ENCODE measurements around the gene NSDHL. TPM values are rescaled to one million over a fixed set of nuclear protein-coding genes. Genes with fewer than 3 reads are reported as not detected.
A peak's percentile ranks its signal among the peaks of the same experiment; 100 is the strongest.

Gene NSDHL
- polyA plus RNA-seq, 1 donor, result 19.7 TPM

DNA sequence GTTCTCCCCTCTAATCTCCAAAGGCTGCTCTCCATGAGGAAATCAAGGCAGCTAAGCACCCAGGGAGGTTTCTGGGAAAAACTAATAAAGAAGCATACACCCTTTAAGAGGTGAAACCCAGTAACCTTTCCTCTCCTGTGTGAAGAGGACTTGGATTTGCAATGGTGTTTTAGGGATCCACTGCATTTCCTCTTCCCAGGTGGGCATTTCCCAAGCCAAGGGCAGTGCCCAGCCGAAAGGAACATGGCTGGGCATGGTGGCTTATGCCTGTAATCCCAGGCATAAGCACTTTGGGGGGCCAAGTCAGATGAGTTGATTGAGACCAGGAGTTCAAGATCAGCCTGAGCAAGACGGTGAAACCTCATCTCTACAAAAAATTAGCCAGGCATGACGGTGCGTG is 61.6 kb downstream of the NSDHL start:
- no peak for DNase-seq
- Histone ChIP-seq H3K9me3 (ENCODE audit: control insufficient read depth, low read depth, low read length) (no peaks in the 10 kb centered on the region), H3K4me3 (ENCODE audit: low read length) (no peak overlapping the region), H3K36me3 (ENCODE audit: control insufficient read depth, insufficient read depth, low read length) (no peaks in the 10 kb centered on the region), H3K27ac (ENCODE audit: low read length) (no peak overlapping the region), H3K27me3 (ENCODE audit: control insufficient read depth, insufficient read depth, low read length) (peaks cover 5% of the 10 kb centered on the region), H3K4me1 (ENCODE audit: control insufficient read depth, insufficient read depth, low read length) (no peaks in the 10 kb centered on the region)
- WGBS (ENCODE audit: insufficient coverage, low lambda C conversion rate), result no CpG with 5 or more reads among the region's 4 CpGs

DNA sequence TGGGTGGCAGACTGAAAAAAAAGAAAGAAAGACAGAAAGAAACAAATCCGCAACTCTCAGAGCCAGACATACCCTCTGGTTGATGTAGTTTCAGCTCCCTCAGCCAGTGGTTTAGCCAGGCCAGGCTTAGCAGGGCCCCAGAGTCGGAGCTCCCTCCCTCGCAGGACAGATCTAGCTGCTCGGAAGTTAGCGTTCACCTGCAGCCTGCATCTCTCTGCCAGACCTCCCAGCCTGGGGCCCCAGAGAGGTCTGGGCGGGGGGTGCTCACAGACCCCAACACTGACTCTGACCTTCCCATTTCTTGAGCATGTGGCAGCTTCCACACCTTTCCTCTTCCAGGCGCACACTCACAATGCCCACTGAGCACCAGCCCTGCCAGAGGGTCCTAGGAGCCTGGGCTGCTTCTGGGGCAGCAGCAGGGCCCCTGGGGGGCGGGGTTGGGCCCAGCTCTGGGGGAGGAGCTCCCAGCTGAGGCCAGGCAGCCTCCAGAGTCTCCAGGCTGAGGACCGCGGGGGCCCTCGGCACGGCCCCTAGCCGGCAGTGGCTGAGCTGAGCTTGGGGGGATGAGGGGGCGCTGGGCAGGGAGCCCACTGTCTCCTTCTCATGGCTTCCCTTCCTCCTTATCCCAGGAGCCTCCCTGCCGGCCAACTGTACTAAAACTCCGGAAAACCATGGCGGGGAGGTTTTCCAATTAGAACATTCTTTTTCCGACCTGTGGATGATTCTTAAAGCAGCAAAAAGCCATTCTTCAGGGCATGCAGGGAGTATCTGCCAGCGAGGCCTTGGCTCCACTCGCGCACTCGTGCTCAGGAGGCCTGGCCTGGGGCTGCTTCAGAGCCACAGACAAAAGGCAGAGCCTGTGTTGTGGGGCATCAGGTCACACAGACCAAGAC is 62.4 kb downstream of the NSDHL start:
- DNase-seq, result no peak
- no peaks in the 10 kb centered on the region for H3K4me1 ChIP-seq (ENCODE audit: control insufficient read depth, insufficient read depth, low read length)
- WGBS (ENCODE audit: insufficient coverage, low lambda C conversion rate), result no CpG with 5 or more reads among the region's 22 CpGs
- no peak overlapping the region for H3K4me3 ChIP-seq (ENCODE audit: low read length)
- H3K27me3 ChIP-seq (ENCODE audit: control insufficient read depth, insufficient read depth, low read length), result peaks cover 5% of the 10 kb centered on the region
- no peak overlapping the region for H3K27ac ChIP-seq (ENCODE audit: low read length)
- no peaks in the 10 kb centered on the region for H3K36me3 ChIP-seq (ENCODE audit: control insufficient read depth, insufficient read depth, low read length)
- no peaks in the 10 kb centered on the region for H3K9me3 ChIP-seq (ENCODE audit: control insufficient read depth, low read depth, low read length)

- Histone ChIP-seq H3K27ac (ENCODE audit: low read length) (no peak overlapping the region), H3K4me1 (ENCODE audit: control insufficient read depth, insufficient read depth, low read length) (no peaks in the 10 kb centered on the region), H3K27me3 (ENCODE audit: control insufficient read depth, insufficient read depth, low read length) (peaks cover 5% of the 10 kb centered on the region), H3K36me3 (ENCODE audit: control insufficient read depth, insufficient read depth, low read length) (no peaks in the 10 kb centered on the region), H3K9me3 (ENCODE audit: control insufficient read depth, low read depth, low read length) (no peaks in the 10 kb centered on the region), H3K4me3 (ENCODE audit: low read length) (no peak overlapping the region)
- WGBS (ENCODE audit: insufficient coverage, low lambda C conversion rate), result no CpG with 5 or more reads among the region's 9 CpGs
- DNase-seq, result no peak
Measured at GRCh38 chrX:152893980-152894610, 63.2 kb downstream of the NSDHL start.

GRCh38 chrX:152895121-152895520 is 64.3 kb downstream of the NSDHL start:
- no peaks in the 10 kb centered on the region for H3K4me1 ChIP-seq (ENCODE audit: control insufficient read depth, insufficient read depth, low read length)
- no CpG with 5 or more reads among the region's 3 CpGs for WGBS (ENCODE audit: insufficient coverage, low lambda C conversion rate)
- no peaks in the 10 kb centered on the region for H3K27me3 ChIP-seq (ENCODE audit: control insufficient read depth, insufficient read depth, low read length)
- DNase-seq, result no peak
- no peaks in the 10 kb centered on the region for H3K36me3 ChIP-seq (ENCODE audit: control insufficient read depth, insufficient read depth, low read length)
- no peak overlapping the region for H3K27ac ChIP-seq (ENCODE audit: low read length)
- no peaks in the 10 kb centered on the region for H3K9me3 ChIP-seq (ENCODE audit: control insufficient read depth, low read depth, low read length)
- H3K4me3 ChIP-seq (ENCODE audit: low read length), result no peak overlapping the region

DNA sequence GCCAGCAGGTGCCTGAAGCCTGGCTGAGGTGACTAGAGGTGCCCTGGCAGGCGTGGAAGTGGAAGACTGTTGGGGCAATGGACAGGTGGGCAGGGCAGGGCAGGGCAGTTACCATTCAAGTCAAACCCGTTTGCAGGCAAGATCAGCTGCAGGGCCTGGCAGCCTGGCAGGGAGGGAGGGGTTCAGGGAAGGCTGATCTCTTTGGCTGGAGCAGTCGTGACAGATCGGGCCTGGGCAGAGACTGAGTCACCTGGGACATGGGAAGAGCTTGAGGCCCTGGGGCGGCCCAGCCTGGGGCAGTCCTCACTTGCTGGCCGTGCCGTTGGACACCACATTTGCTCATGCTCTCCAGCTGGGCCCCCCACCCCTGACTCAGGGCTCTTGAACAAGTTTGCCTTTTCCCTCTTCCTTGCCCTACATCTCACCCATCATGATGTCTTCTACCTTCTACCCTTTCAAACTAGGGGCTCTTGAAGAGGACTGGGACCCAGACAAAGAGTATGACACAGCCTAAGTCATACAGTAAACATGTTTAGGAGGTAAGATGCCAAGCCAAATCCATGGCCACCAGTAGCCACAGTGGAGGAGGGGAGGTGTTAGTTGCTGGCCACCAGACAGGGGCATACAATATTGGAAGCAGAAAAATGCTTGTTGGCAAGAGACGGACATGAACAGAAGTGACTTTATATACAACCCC is 65.0 kb downstream of the NSDHL start:
- H3K27ac ChIP-seq (ENCODE audit: low read length), result no peak overlapping the region
- WGBS (ENCODE audit: insufficient coverage, low lambda C conversion rate), result no CpG with 5 or more reads among the region's 8 CpGs
- no peaks in the 10 kb centered on the region for H3K36me3 ChIP-seq (ENCODE audit: control insufficient read depth, insufficient read depth, low read length)
- no peaks in the 10 kb centered on the region for H3K4me1 ChIP-seq (ENCODE audit: control insufficient read depth, insufficient read depth, low read length)
- no peaks in the 10 kb centered on the region for H3K27me3 ChIP-seq (ENCODE audit: control insufficient read depth, insufficient read depth, low read length)
- no peak overlapping the region for H3K4me3 ChIP-seq (ENCODE audit: low read length)
- no peak for DNase-seq
- no peaks in the 10 kb centered on the region for H3K9me3 ChIP-seq (ENCODE audit: control insufficient read depth, low read depth, low read length)

DNA sequence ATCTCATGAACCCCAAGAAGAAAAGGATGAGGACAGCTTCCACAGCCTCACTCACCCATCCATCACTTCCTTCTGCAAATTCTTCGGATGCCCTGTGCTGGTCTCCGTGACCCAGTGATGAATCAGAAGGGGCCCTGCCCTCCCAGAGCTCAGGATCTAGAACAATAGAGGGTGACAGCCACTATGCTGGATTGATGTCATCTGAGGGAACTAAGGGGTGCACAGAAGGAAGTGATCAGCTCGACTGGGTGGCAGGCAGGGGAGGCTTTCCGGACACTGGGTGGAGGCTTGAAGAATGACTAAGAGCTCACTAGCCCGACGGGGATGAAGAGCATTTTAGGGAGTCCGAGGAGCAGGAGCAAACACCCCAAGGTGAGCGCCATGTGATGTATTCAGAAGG is 65.6 kb downstream of the NSDHL start:
- H3K36me3 ChIP-seq (ENCODE audit: control insufficient read depth, insufficient read depth, low read length), result no peaks in the 10 kb centered on the region
- no peaks in the 10 kb centered on the region for H3K27me3 ChIP-seq (ENCODE audit: control insufficient read depth, insufficient read depth, low read length)
- no peaks in the 10 kb centered on the region for H3K4me1 ChIP-seq (ENCODE audit: control insufficient read depth, insufficient read depth, low read length)
- no peak overlapping the region for H3K27ac ChIP-seq (ENCODE audit: low read length)
- no peaks in the 10 kb centered on the region for H3K9me3 ChIP-seq (ENCODE audit: control insufficient read depth, low read depth, low read length)
- no peak for DNase-seq
- no CpG with 5 or more reads among the region's 8 CpGs for WGBS (ENCODE audit: insufficient coverage, low lambda C conversion rate)
- H3K4me3 ChIP-seq (ENCODE audit: low read length), result no peak overlapping the region

GRCh38 chrX:152897222-152898131 is 66.6 kb downstream of the NSDHL start, which contains the start of gene ZNF185:
Gene ZNF185 (plus strand): TSS chrX:152898067. CDS start chrX:152914490, 16,423 bp downstream.
- no peak within 1 kb of the TSS for H3K27ac ChIP-seq (ENCODE audit: low read length)
- H3K27me3 ChIP-seq (ENCODE audit: control insufficient read depth, insufficient read depth, low read length), result no peaks in the 10 kb centered on the region
- DNase-seq, result peak in 1 of 2 donors; percentile 51
- no peaks in the 10 kb centered on the region for H3K36me3 ChIP-seq (ENCODE audit: control insufficient read depth, insufficient read depth, low read length)
- WGBS (ENCODE audit: insufficient coverage, low lambda C conversion rate), result no CpG with 5 or more reads among the region's 64 CpGs
- peak within 1 kb of the TSS; percentile 28 for H3K4me3 ChIP-seq (ENCODE audit: low read length)
- no peaks in the 10 kb centered on the region for H3K9me3 ChIP-seq (ENCODE audit: control insufficient read depth, low read depth, low read length)
- no peaks in the 10 kb centered on the region for H3K4me1 ChIP-seq (ENCODE audit: control insufficient read depth, insufficient read depth, low read length)

DNA sequence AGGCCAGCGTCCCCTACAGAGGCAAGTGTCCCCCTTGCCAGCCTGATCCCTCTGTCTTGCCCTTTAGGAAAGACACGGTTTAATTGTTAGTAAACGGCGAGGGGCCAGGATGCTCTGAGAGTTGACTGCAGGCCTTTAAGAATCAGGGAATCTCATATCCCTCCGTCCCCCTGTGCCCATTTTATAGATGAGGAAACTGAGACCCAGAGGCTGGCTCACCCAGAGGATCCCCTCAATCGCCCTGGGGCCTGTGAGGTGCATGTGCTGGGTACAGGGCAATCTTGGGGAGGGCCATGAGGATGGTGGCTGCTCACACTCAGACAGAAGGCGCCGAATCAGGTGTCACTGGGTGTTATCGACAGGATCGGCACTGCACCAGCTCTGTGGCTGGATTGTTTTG is 67.6 kb downstream of the NSDHL start:
- peak overlapping the region; percentile 21 for H3K4me3 ChIP-seq (ENCODE audit: low read length)

GRCh38 chrX:152899111-152899873 is 68.4 kb downstream of the NSDHL start:
- Histone ChIP-seq H3K4me3 (ENCODE audit: low read length) (no peak overlapping the region), H3K27me3 (ENCODE audit: control insufficient read depth, insufficient read depth, low read length) (no peaks in the 10 kb centered on the region), H3K9me3 (ENCODE audit: control insufficient read depth, low read depth, low read length) (no peaks in the 10 kb centered on the region), H3K36me3 (ENCODE audit: control insufficient read depth, insufficient read depth, low read length) (no peaks in the 10 kb centered on the region), H3K27ac (ENCODE audit: low read length) (no peak overlapping the region), H3K4me1 (ENCODE audit: control insufficient read depth, insufficient read depth, low read length) (no peaks in the 10 kb centered on the region)
- DNase-seq, result no peak
- WGBS (ENCODE audit: insufficient coverage, low lambda C conversion rate), result no CpG with 5 or more reads among the region's 16 CpGs

More for the DNA sequence above, 67.6 kb downstream of the NSDHL start:
- Histone ChIP-seq H3K27me3 (ENCODE audit: control insufficient read depth, insufficient read depth, low read length) (no peaks in the 10 kb centered on the region), H3K36me3 (ENCODE audit: control insufficient read depth, insufficient read depth, low read length) (no peaks in the 10 kb centered on the region), H3K9me3 (ENCODE audit: control insufficient read depth, low read depth, low read length) (no peaks in the 10 kb centered on the region), H3K4me1 (ENCODE audit: control insufficient read depth, insufficient read depth, low read length) (no peaks in the 10 kb centered on the region), H3K27ac (ENCODE audit: low read length) (no peak overlapping the region)
- no CpG with 5 or more reads among the region's 10 CpGs for WGBS (ENCODE audit: insufficient coverage, low lambda C conversion rate)
- no peak for DNase-seq

Measured in large intestine (tissue), 3 donors.